Smooth muscle cell (in vitro differentiated cells): ENCODE measurements around the gene GPR84. TPM values are rescaled to one million over a fixed set of nuclear protein-coding genes. Genes with fewer than 3 reads are reported as not detected.

ENCODE experiments used
- DNase-seq: peaks from one replicate; lab custom pipeline; 2025; ENCODE audit not compliant: unreplicated experiment; lab: John Stamatoyannopoulos, UW
- H2AFZ ChIP-seq: fragments of 200-600 bp; sonication (generic); 2 replicates; pipeline ENCODE4 v1.6.0; 2016; ENCODE audit warnings: antibody characterized with exemption, low read depth, mild to moderate bottlenecking
- H3F3A ChIP-seq: fragments of 200-600 bp; sonication (generic); 2 replicates; pipeline ENCODE4 v1.6.0; 2017; ENCODE audit warnings: antibody characterized with exemption, low read depth
- H3K27ac ChIP-seq: fragments of 200-600 bp; sonication (generic); 2 replicates; pipeline ENCODE4 v1.5.1; 2016; ENCODE audit warnings: low read depth, mild to moderate bottlenecking
- H3K27me3 ChIP-seq: fragments of 200-600 bp; sonication (generic); 2 replicates; pipeline ENCODE4 v1.6.1; 2016; ENCODE audit warnings: low read depth, mild to moderate bottlenecking
- H3K36me3 ChIP-seq: fragments of 200-600 bp; sonication (generic); 2 replicates; pipeline ENCODE4 v1.5.1; 2016; ENCODE audit warnings: low read depth
- H3K4me1 ChIP-seq: fragments of 200-600 bp; sonication (generic); 2 replicates; pipeline ENCODE4 v1.5.1; 2016; ENCODE audit warnings: low read depth
- H3K4me2 ChIP-seq: fragments of 200-600 bp; sonication (generic); 2 replicates; pipeline ENCODE4 v1.6.0; 2016; ENCODE audit warnings: mild to moderate bottlenecking
- H3K4me3 ChIP-seq: fragments of 200-600 bp; sonication (generic); 2 replicates; pipeline ENCODE4 v1.5.1; 2016; ENCODE audit warnings: mild to moderate bottlenecking
- H3K79me2 ChIP-seq: fragments of 200-600 bp; sonication (generic); 2 replicates; pipeline ENCODE4 v1.6.0; 2016; ENCODE audit warnings: low read depth, mild to moderate bottlenecking
- H3K9ac ChIP-seq: fragments of 200-600 bp; sonication (generic); 2 replicates; pipeline ENCODE4 v1.6.0; 2016; ENCODE audit warnings: low read depth
- H3K9me3 ChIP-seq: fragments of 200-600 bp; sonication (generic); replicated peaks from 2 replicates; pipeline ENCODE4 v1.5.1; 2016; ENCODE audit warnings: low read depth
- H4K20me1 ChIP-seq: fragments of 200-600 bp; sonication (generic); 2 replicates; pipeline ENCODE4 v1.6.0; 2016; ENCODE audit warnings: low read depth
- CTCF ChIP-seq: fragments of 200-600 bp; sonication (generic); IDR thresholded peaks from 2 replicates; pipeline ENCODE4 v1.5.1; 2017; ENCODE audit warnings: borderline replicate concordance, mild to moderate bottlenecking, antibody characterized with exemption; ENCODE audit not compliant: insufficient read depth, poor library complexity, severe bottlenecking
- WGBS: methylation state at CpG from one replicate; pipeline ENCODE4 v1.1.7; 2016; ENCODE audit warnings: low lambda C conversion rate; 5-methylcytosine and 5-hydroxymethylcytosine counted together
- polyA plus RNA-seq: library from polyadenylated mRNA; unstranded; fragments of >200 nt; fragmentation: Nextera tagmentation; extraction: Ambion mirVana; gene quantifications from 2 replicates; pipeline ENCODE4 v1.2.1, GENCODE V29; 2016
- total RNA-seq: library from RNA; depleted of rRNA; stranded (reverse); fragments of >200 nt; gene quantifications from 2 replicates; pipeline ENCODE4 v1.2.3, GENCODE V29; 2014

Gene GPR84
- total and polyA plus RNA-seq, 2 experiments from 2014 or later: 0.13 TPM; not detected in 1

GRCh38 chr12:54404061-54405004 is 40.0 kb upstream of the GPR84 start:
- 73% methylated on average over 11 of the region's 11 CpGs for WGBS

GRCh38 chr12:54401119-54401518 is 36.8 kb upstream of the GPR84 start:
- Histone ChIP-seq H4K20me1 (peaks cover 15% of the 10 kb centered on the region), H3K4me3 (no peak overlapping the region), H3F3A (peaks cover 38% of the 10 kb centered on the region), H3K9ac (no peak overlapping the region), H3K36me3 (peaks cover 9% of the 10 kb centered on the region), H3K4me2 (no peak overlapping the region), H2AFZ (no peak overlapping the region), H3K9me3 (no peaks in the 10 kb centered on the region), H3K27ac (no peak overlapping the region), H3K27me3 (no peaks in the 10 kb centered on the region), H3K4me1 (no peaks in the 10 kb centered on the region), H3K79me2 (no peaks in the 10 kb centered on the region)
- no peak for DNase-seq
- 97% methylated on average over 2 of the region's 2 CpGs for WGBS
- no peak for TF ChIP-seq CTCF

More at GRCh38 chr12:54404061-54405004, 40.0 kb upstream of the GPR84 start:
- TF ChIP-seq CTCF: peak; percentile 97
- no peak overlapping the region for H3K4me3 ChIP-seq
- H4K20me1 ChIP-seq: peaks cover 20% of the 10 kb centered on the region
- no peaks in the 10 kb centered on the region for H3K4me1 ChIP-seq
- no peaks in the 10 kb centered on the region for H3K9me3 ChIP-seq
- H2AFZ ChIP-seq: no peak overlapping the region
- no peak overlapping the region for H3K4me2 ChIP-seq
- DNase-seq: no peak
- H3K9ac ChIP-seq: no peak overlapping the region
- no peak overlapping the region for H3K27ac ChIP-seq
- peaks cover 34% of the 10 kb centered on the region for H3F3A ChIP-seq
- no peaks in the 10 kb centered on the region for H3K27me3 ChIP-seq
- H3K36me3 ChIP-seq: peaks cover 10% of the 10 kb centered on the region
- peaks cover under 1% of the 10 kb centered on the region for H3K79me2 ChIP-seq

- peaks cover 15% of the 10 kb centered on the region for H4K20me1 ChIP-seq
- WGBS: 74% methylated on average over 8 of the region's 8 CpGs
These were observed 34.9 kb upstream of the GPR84 start for GRCh38 chr12:54398995-54399793.

More at GRCh38 chr12:54398995-54399793, 34.9 kb upstream of the GPR84 start:
- H3K4me1 ChIP-seq: no peaks in the 10 kb centered on the region
- peaks cover 11% of the 10 kb centered on the region for H3K36me3 ChIP-seq
- no peaks in the 10 kb centered on the region for H3K79me2 ChIP-seq
- H3K4me3 ChIP-seq: no peak overlapping the region
- no peak overlapping the region for H3K27ac ChIP-seq
- peaks cover 38% of the 10 kb centered on the region for H3F3A ChIP-seq
- TF ChIP-seq CTCF: peak; percentile 99
- no peak overlapping the region for H3K9ac ChIP-seq
- H3K4me2 ChIP-seq: no peak overlapping the region
- DNase-seq: peak; percentile 76
- no peaks in the 10 kb centered on the region for H3K27me3 ChIP-seq
- H2AFZ ChIP-seq: no peak overlapping the region
- H3K9me3 ChIP-seq: no peaks in the 10 kb centered on the region
